GM21786 (cell line): Measurements from ENCODE around the gene DHX9.

ENCODE experiments used
- ATAC-seq: cut with Tn5 transposase; IDR thresholded peaks from one replicate; pipeline ENCODE4 v1.9.1; 2021; ENCODE audit not compliant: unreplicated experiment

DHX9 gene

GRCh38 chr1:182839209-182840066 is at the start of gene DHX9:
DHX9 (plus strand) TSS chr1:182839347; CDS start chr1:182842567, 3,220 bp downstream.
- ATAC-seq, result peak; percentile 78

GRCh38 chr1:182791281-182792179 is 47.6 kb upstream of the DHX9 start:
- ATAC-seq, result no peak

- ATAC-seq, result no peak
These were observed 45.1 kb upstream of the DHX9 start for GRCh38 chr1:182794091-182794490.

GRCh38 chr1:182794676-182795201 is 44.4 kb upstream of the DHX9 start:
- no peak for ATAC-seq

- ATAC-seq, result no peak
These were observed 43.5 kb upstream of the DHX9 start for GRCh38 chr1:182795563-182796228.

GRCh38 chr1:182802006-182802803 is 36.9 kb upstream of the DHX9 start:
- ATAC-seq, result no peak

GRCh38 chr1:182803846-182804245 is 35.3 kb upstream of the DHX9 start:
- no peak for ATAC-seq

GRCh38 chr1:182806015-182806678 is 33.0 kb upstream of the DHX9 start:
- no peak for ATAC-seq

GRCh38 chr1:182807907-182808306 is 31.2 kb upstream of the DHX9 start:
- no peak for ATAC-seq

GRCh38 chr1:182809414-182809957 is 29.7 kb upstream of the DHX9 start:
- no peak for ATAC-seq

- no peak for ATAC-seq
These were observed 27.0 kb upstream of the DHX9 start for GRCh38 chr1:182811975-182812722.

GRCh38 chr1:182816863-182817262 is 22.3 kb upstream of the DHX9 start:
- ATAC-seq, result no peak

- no peak for ATAC-seq
These were observed 21.3 kb upstream of the DHX9 start for GRCh38 chr1:182817802-182818201.

- no peak for ATAC-seq
These were observed 15.9 kb upstream of the DHX9 start for GRCh38 chr1:182823220-182823619.

- no peak for ATAC-seq
These were observed 12.3 kb upstream of the DHX9 start for GRCh38 chr1:182826892-182827291.

GRCh38 chr1:182829285-182829932 is 9.7 kb upstream of the DHX9 start:
- ATAC-seq, result peak; percentile 77

GRCh38 chr1:182833271-182833670 is 5.9 kb upstream of the DHX9 start:
- no peak for ATAC-seq

- ATAC-seq, result no peak
These were observed 4.8 kb upstream of the DHX9 start for GRCh38 chr1:182834326-182834725.
